Measurements from ENCODE around the gene TNFRSF17. TPM values are rescaled to one million over a fixed set of nuclear protein-coding genes. Genes with fewer than 3 reads are reported as not detected.

TNFRSF17 gene
- polyA plus RNA-seq, 3 donors = 0.26 TPM; not detected in 2

- Mint-ChIP-seq H3K27me3 (ENCODE audit: low read depth in 3 of 3) (peaks cover 0 to 2% (median 0%) of the 10 kb centered on the region in 3 donors), H3K4me1 (peaks cover 40% of the 10 kb centered on the region), H3K4me3 (peak overlapping the region; percentile 97 to 98), H3K9me3 (no peaks in the 10 kb centered on the region), H3K27ac (peak overlapping the region; percentile 87 to 95 (median 92)), H3K36me3 (peaks cover 10 to 27% of the 10 kb centered on the region in 2 donors)
- peak overlapping the region; percentile 97 for H2AFZ ChIP-seq (ENCODE audit: insufficient read depth, low read depth, low read length, poor library complexity, severe bottlenecking)
- H3K27me3 ChIP-seq (ENCODE audit: control insufficient read depth in 2 of 2, insufficient read depth in 2 of 2, low read length in 2 of 2) = no peaks in the 10 kb centered on the region
- no peaks in the 10 kb centered on the region for H3K9me3 ChIP-seq (replicated peaks in 1 of 2; ENCODE audit: control insufficient read depth in 1 of 2, insufficient read depth in 1 of 2, low read length in 2 of 2)
- peak overlapping the region; percentile 50 to 93 for H3K27ac ChIP-seq (ENCODE audit: low read depth in 1 of 2, low read length in 2 of 2)
- H3K4me1 ChIP-seq (ENCODE audit: control insufficient read depth in 1 of 2, insufficient read depth in 2 of 2, low read length in 2 of 2) = peaks cover 23 to 27% of the 10 kb centered on the region in 2 donors
- TF ChIP-seq CTCF (IDR thresholded peaks at IDR 0.05) = no peak
- H3K79me2 ChIP-seq (ENCODE audit: insufficient read depth, low read length) = peaks cover 64% of the 10 kb centered on the region
- intact Hi-C loops (cut with micrococcal nuclease) = loop anchor here (2.0 to 10.0 kb wide), 4 partner anchors 35 to 90 kb away; no protein-coding TSS in a partner anchor
- no peak for DNase-seq
- H3K36me3 ChIP-seq (replicated peaks in 1 of 2; ENCODE audit: control insufficient read depth in 1 of 2, insufficient read depth in 2 of 2, low read length in 2 of 2) = peaks cover 0 to 4% of the 10 kb centered on the region in 2 donors
- peaks cover 48% of the 10 kb centered on the region for H4K20me1 ChIP-seq (ENCODE audit: insufficient read depth, low read length)
- H3K4me2 ChIP-seq (replicated peaks; ENCODE audit: extremely low read depth, low read length, poor library complexity, severe bottlenecking) = peak overlapping the region; percentile 95
- H3K4me3 ChIP-seq (replicated peaks in 1 of 3; ENCODE audit: low read depth in 2 of 3, low read length in 3 of 3) = peak overlapping the region; percentile 84 to 95 (median 92)
- peak overlapping the region; percentile 91 for H3K9ac ChIP-seq (ENCODE audit: insufficient read depth, low read length, poor library complexity, severe bottlenecking)
- 1% methylated on average over 22 of the region's 22 CpGs for WGBS (ENCODE audit: insufficient coverage)
Measured at GRCh38 chr16:11976850-11977375, 11.9 kb downstream of the TNFRSF17 start.

GRCh38 chr16:11977376-11978041 lies 12.5 kb downstream of the TNFRSF17 start:
- peaks cover 70% of the 10 kb centered on the region for H3K79me2 ChIP-seq (ENCODE audit: insufficient read depth, low read length)

More at GRCh38 chr16:11977376-11978041, 12.5 kb downstream of the TNFRSF17 start:
- peak in 1 of 3 donors; percentile 36 for DNase-seq
- intact Hi-C loops (cut with micrococcal nuclease) = loop anchor here (2.0 to 10.0 kb wide), 4 partner anchors 35 to 90 kb away; no protein-coding TSS in a partner anchor
- peaks cover 23 to 27% of the 10 kb centered on the region in 2 donors for H3K4me1 ChIP-seq (ENCODE audit: control insufficient read depth in 1 of 2, insufficient read depth in 2 of 2, low read length in 2 of 2)
- peak overlapping the region; percentile 95 for H3K4me2 ChIP-seq (replicated peaks; ENCODE audit: extremely low read depth, low read length, poor library complexity, severe bottlenecking)
- H3K9me3 ChIP-seq (replicated peaks in 1 of 2; ENCODE audit: control insufficient read depth in 1 of 2, insufficient read depth in 1 of 2, low read length in 2 of 2) = no peaks in the 10 kb centered on the region
- H3K27me3 ChIP-seq (ENCODE audit: control insufficient read depth in 2 of 2, insufficient read depth in 2 of 2, low read length in 2 of 2) = no peaks in the 10 kb centered on the region
- Mint-ChIP-seq H3K27ac (peak overlapping the region; percentile 85 to 95 (median 92)), H3K9me3 (no peaks in the 10 kb centered on the region), H3K4me3 (peak overlapping the region; percentile 97 to 98), H3K27me3 (ENCODE audit: low read depth in 3 of 3) (peaks cover 0 to 2% (median 0%) of the 10 kb centered on the region in 3 donors), H3K4me1 (peaks cover 40% of the 10 kb centered on the region), H3K36me3 (peaks cover 10 to 26% of the 10 kb centered on the region in 2 donors)
- WGBS (ENCODE audit: insufficient coverage) = 75% methylated on average over 7 of the region's 12 CpGs
- TF ChIP-seq CTCF (IDR thresholded peaks at IDR 0.05) = no peak
- H3K27ac ChIP-seq (ENCODE audit: low read depth in 1 of 2, low read length in 2 of 2) = peak overlapping the region in 1 of 2 donors; percentile 93
- peaks cover 0 to 4% of the 10 kb centered on the region in 2 donors for H3K36me3 ChIP-seq (replicated peaks in 1 of 2; ENCODE audit: control insufficient read depth in 1 of 2, insufficient read depth in 2 of 2, low read length in 2 of 2)
- H4K20me1 ChIP-seq (ENCODE audit: insufficient read depth, low read length) = peaks cover 54% of the 10 kb centered on the region
- peak overlapping the region; percentile 97 for H2AFZ ChIP-seq (ENCODE audit: insufficient read depth, low read depth, low read length, poor library complexity, severe bottlenecking)
- peak overlapping the region; percentile 84 to 95 (median 92) for H3K4me3 ChIP-seq (replicated peaks in 1 of 3; ENCODE audit: low read depth in 2 of 3, low read length in 3 of 3)
- peak overlapping the region; percentile 91 for H3K9ac ChIP-seq (ENCODE audit: insufficient read depth, low read length, poor library complexity, severe bottlenecking)

All from CD14-positive monocyte (primary cell).